AG20443 (cell line): ENCODE results near the gene SORCS2.
"Not testable (repeated sequence)": the region's sequence is repeated elsewhere in the genome, so short reads cannot be mapped to it uniquely, and the experiment has no call there.

Source experiments
- DNase-seq: peaks from one replicate; pipeline ENCODE4 v3.0.0; 2012; ENCODE audit warnings: low spot score, mixed read lengths

SORCS2 gene

DNA sequence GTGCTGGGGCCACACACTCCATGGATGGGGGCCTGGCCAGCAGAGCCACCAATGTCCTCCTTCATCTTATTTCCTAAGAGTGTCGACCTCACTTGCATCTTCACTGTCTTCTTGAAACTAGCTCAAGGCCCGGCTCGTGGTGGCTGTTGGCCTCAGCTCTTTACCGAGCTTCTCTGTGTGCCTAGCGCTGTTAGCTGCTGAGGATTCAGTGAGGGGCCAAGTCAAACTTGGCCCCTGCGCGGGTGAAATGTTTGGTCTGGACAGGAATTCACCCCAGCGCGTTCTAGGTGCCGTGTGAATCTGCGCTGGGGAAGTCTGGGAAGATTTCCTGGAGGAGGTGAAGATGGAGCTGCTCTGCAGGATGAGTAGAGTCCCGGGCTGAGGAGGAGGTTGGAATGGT is 8.5 kb downstream of the SORCS2 start:
- no peak for DNase-seq

DNA sequence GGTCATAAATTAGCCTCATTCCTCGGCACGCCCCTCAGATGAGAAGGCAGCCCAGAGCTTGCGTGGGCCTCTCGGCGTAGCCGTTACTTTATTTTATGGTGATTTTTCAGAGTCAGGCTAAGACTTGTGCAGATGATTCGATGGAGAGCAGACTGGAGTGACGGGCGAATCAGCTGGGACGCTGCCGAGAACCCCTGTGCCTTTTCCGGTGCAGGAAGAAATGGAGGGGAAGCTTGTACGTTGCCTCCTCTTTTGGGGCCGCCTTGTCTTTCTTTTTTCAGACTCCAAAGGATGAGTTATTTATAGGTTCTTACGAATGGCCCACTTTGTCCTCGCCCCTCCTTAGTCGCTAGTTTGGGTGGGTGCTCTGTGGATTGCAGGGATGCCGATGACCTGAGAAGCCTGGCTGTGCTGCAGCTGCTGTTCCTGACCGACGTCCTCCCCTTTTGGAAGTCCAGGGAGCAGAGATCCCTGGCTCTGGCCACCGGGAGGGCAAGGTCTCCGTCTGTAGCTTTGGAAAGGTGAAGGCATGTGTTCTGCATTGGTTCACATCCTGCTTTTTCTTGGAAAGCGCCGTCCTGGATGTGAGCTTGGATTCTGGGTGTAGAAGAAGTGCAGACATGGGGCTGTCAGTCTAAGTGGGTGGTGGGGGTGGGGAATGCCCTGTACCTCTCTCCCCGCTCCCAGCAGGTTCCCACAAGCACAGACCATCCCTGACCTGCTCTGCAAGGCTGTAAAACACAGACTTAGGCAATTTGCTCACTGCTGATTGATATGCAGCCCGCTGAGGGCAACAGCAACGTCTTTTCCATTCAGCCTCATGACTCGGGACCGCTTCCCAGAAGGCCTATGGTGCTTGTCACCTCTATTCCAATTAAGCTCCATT is 9.3 kb downstream of the SORCS2 start:
- no peak for DNase-seq

DNA sequence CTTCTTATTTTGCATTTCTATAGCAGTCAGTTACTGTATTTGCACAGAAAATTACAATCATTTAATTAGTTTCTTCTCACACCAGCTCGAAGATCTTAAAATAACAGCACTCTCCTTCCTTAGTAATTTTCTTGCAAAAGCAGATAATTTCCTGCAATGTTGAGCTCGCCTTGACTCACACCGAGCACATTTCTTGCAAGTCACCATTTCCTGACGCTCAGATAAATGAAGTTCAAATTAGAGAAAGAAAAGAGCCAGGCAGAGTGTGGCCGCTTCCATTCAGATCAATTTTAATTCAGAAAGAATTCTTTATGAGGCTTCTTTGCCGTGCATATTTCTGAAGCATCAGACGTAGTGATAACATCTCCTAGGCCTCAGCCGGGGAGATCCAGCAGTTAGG is 10.1 kb downstream of the SORCS2 start:
- no peak for DNase-seq

DNA sequence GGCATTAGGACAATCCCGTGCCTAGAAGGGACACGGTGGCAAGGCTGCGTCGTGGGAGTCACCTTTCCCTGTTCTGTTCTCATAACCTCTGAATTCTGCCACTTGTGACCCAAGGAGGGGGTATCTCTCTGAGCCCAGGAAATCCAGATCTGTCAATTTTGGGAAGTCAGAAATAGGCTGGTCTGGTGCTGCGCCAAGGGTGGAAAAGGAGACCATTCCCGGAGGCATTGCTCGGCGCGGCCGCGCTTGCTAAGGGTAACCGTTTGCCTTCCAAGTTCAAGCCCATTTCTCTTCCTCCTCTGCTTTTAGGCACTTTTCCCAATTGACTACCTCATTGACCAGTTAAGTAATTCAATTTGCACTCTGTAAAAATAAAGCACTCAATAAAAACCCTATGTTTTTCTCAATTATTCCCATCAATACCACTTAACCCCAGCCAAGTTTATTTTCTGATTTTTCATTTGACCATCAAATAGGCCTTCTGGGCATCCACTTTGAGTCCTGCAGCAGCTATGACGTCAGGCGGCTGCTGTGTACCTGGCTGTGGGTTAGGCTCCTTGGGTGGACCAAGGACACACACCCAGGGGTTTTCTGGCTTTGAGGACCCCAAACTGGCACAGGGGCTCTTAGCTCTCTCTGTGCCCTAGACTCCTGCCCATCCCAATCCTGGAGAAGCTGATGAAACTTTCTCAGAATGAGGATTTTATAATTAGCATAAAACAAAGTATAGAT is 12.5 kb downstream of the SORCS2 start:
- no peak for DNase-seq

DNA sequence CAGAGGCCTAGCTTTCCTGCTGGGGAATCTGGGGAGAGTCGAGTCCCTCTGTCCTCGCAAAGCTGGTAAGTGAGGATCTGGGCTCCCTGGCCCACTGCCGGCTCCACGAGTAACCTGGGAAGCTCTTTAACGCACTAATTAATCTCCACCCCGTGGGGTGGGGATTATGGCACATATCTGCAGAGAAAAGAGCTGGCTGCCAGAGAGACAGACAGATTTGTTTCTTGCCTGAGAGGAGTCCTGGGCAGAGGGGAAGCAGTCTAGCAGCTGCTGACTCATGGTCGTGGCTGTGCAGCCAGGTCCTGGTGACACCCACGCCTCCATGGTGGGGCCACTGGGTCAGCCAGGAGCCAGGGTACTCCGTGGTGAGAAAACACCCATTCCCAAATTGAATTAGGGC is 14.0 kb downstream of the SORCS2 start:
- peak; percentile 73 for DNase-seq

DNA sequence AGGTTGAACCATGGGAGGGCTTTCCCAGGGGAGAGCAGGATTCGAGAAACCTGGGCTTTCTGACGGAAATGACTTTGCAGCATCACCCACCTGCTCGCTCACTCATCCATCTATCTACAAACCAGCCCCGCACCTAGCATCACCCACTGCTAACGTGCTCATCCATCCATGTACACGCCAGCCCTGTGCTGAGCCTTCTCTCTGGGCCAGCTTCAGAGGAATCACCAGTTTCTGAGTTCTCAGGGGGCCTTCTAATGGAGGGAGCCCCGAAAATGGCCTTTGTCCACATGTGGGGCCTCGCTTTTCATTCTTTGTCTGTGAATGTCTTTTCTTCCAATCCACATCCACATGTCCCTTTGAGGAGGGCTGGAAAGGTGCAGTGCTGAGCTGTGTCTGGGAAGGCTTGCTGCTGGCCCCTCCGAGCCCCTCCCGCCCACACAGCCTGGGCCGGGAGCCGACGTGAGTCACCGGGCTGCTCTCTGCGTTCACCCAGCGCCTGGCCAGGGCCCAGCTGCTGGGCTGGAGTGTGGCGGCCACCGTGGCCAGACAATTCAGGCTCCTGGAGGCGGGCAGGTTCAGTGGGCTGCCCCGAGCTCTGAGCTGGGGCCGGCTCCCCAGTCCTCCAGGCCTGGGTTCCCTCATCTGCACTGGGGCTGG is 14.7 kb downstream of the SORCS2 start:
- peak; percentile 96 for DNase-seq

DNA sequence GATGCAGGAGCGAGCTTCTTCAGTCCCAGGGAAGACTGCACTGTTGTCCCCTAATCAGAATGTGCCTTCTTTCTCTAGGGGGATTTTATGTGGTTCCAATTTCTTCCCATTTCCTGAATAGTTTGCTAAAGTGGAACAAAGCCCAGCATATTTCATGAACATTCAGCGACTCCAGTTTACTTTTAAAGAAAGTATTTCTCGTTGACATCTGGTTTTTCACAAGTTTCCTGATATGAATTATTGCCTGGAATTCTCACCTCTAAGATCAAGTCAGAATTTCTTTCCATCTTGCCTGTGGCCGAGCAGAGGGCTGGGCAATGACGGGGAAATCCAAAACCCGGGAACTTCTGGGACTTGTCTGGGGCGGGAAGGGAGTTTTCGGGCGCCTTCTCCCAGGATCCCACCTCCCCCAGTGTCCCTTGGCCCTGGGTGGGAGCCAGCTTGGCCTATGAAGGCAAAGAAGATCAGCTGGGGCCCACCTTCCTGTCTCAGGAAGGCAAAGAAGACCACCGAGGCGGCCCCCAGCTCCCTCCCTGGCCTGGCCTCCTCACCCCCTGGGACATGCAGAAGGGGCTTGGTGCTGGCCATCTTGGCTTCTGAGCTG is 15.4 kb downstream of the SORCS2 start:
- peak; percentile 42 for DNase-seq

DNA sequence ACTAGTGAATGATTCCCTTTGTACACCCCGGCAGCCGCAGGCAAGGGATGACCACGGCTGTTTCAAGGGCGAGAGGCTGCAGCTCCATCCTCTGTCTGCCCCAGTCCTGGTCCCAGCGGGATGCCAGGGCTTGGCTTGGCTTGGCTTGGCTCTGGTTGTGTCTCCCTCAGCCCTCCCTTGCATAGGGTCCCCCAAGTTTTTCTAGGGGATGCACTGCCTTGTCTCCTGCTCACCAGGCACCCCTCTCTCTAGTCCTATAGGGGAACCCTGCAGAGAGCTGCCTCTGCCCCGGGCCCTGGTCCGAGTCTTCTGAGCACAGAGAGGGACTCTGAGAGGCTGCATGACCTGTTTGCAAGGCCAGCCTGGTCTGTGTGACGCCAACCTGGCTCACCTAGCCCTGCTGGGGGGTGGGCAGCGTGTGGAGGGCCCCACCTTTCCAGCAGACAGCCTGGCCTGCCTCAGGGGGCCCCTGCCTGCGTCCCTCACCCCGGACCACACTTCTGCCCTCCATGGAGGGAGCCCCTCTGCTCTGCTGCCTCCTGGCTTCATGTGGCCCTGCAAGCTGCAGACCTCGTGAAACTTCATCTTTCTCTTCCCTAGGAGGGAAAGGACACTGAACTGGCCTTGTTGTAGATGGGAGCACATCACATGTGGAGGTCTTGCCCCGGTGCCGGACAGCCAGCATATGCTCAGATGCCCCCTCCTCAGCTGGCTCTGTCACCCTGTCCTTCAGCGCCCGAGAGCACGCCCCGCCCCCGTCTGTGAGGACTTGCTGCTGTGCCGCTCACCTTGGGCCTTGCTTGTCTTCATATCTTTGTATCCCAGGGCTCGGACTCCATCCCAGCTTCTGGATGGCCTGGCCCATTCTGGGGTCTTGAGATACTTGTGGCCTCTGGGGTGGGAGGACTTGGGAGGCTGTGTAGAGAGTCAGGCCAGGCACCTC is 16.4 kb downstream of the SORCS2 start:
- no peak for DNase-seq

DNA sequence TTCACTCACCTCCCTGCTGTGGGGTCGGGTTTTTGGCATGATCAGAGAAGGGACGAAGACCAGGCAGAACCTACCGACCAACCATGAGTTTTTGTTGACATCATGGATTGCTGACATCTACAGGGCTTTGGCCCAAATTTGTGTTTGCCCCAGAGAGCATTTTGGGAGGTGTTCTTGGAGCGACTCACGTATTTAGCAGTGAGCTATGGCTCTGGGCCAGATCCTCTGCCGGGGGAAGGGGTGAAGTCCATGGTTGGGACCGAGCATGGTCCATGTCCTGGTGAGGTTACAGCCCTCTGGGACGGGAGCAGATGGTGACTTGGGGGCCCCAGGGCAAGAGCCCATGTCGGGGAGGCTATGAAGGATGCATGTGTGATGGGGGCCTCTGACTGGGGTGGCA is 17.4 kb downstream of the SORCS2 start:
- DNase-seq = no peak

DNA sequence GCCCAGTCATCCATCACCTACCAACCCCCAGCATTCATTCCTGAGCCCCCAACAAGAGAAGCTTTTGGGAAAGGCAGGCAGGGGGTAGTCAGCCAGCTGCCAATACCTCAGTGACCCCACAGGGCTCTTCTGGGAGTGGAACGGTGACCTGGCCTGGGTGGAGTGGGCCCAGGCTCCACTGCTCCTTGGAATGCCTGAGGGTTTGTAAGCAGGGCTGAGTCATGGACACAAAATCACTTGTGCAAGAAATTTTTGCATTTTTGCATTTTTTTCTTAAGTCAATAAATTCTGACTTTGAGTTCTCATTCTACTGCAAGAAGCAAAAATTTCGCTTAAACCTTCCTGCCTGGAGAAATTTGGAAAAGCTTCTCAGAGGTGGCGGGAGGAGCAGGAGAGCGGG is 18.5 kb downstream of the SORCS2 start:
- peak; percentile 89 for DNase-seq

DNA sequence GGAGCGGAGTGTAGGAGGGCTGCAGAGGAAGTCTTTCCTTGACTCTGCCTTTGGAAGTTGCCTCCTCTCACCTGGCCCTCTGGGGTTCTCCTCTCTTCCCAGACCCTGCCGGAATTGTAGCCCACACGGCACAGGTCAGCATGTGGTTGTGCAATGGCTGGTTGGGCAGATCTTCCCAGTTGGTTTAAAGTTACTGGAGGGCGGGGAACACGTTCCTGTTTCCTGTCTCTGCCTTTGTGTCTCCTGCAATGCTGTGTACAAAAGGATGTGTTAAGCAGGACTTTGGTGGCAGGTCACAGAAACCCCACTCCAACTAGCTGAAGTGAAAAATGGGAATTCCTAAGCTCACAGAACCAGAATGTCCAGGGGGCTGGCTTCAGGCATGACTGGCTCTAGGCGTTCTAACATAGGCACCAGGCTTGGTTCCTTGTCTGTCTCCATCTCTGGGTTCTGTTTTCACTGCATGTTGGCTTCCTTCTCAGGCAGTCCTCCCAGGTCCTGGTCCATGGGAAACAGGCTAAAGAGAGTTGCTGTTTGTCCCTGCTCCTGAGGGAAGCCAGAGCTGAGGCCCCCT is 19.9 kb downstream of the SORCS2 start:
- DNase-seq = no peak

DNA sequence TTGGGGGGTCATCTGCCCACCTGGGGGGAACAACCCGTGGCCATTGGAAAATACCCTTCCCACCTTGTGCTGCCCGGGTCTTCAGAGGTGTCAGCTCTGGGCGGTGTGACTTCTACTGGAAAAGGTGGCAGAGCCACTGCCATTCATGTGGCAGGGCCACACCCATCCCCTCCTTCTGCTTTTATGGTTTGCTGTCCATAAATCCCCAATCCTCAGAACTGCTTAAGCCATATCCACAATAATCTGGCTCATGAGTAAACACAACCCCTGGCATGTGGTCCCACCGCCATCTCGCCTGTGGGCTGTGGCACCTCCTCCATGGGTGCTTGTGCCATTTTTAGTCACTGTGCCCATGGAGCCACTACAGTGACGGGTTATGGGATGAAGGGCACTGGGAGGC is 20.6 kb downstream of the SORCS2 start:
- no peak for DNase-seq

DNA sequence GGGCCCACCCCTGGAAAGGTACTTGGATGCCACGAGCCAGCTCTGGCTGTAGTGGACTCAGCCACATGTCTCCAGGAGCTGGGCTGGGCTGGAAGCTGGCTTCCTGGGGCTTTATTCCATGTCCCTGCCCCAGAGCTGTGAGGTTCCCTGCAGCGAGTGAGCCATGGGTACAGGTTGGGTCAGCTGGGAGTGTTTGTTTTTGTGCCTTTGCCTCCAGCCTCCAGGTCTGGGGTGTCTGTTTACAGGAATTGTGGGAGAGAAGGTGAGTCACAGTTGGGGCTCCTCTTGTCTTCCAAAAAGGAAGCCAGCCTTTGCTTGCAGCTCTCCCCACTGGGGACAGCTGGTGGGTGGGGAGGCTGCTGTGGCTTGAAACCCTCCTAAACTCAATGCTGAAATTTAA is 21.5 kb downstream of the SORCS2 start:
- no peak for DNase-seq

DNA sequence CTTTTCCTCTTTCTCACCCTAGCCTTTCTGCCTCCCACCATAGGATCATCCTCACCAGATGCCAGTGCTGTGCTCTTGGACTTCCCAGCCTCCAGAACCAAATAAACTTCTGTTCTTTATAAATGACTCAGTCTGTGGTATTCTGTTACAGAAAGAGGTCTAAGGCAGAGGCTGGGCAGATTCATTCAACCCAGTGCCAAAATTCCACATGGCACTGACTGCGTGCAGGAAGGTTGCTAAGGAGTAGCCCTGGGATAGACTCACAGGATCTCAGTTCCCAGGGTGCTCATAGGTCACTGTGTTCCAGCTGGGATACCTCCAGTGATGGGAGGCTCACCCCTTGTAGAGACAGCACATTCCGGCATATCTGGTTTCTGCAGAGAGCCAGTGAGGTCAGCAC is 22.0 kb downstream of the SORCS2 start:
- no peak for DNase-seq

DNA sequence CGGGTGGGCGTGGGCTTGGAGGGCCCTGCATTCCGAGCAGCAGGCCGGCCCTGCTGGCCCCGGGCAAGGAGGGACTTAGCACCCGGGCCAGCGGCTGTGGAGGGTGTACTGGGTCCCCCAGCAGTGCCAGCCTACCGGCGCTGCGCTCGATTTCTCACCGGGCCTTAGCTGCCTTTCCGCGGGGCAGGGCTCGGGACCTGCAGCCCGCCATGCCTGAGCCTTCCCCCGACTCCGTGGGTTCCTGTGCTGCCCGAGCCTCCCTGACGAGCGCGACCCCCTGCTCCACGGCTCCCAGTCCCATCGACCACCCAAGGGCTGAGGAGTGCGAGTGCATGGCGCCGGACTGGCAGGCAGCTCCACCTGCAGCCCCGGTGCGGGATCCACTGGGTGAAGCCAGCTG is 22.8 kb downstream of the SORCS2 start:
- DNase-seq = not testable (repeated sequence)

DNA sequence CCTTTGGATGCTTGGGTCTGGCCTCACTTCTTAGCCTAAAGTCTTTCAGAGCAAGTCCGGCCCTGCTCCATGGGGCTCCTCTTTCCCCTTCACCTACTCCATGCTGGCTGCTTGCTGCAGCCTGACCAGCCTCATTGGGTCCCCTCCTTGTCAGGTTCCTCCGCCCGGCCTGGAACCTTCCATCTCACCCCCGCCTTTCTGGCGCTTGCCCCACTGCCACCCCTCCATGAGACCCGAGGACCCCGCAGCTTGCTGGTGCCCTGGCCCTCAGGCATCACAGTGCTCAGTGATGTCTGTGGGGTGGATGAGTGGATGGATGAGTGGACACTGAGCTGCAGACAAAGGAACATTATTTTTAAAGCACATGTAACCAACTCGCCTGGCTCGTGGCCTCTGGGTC is 24.7 kb downstream of the SORCS2 start:
- DNase-seq = no peak

DNA sequence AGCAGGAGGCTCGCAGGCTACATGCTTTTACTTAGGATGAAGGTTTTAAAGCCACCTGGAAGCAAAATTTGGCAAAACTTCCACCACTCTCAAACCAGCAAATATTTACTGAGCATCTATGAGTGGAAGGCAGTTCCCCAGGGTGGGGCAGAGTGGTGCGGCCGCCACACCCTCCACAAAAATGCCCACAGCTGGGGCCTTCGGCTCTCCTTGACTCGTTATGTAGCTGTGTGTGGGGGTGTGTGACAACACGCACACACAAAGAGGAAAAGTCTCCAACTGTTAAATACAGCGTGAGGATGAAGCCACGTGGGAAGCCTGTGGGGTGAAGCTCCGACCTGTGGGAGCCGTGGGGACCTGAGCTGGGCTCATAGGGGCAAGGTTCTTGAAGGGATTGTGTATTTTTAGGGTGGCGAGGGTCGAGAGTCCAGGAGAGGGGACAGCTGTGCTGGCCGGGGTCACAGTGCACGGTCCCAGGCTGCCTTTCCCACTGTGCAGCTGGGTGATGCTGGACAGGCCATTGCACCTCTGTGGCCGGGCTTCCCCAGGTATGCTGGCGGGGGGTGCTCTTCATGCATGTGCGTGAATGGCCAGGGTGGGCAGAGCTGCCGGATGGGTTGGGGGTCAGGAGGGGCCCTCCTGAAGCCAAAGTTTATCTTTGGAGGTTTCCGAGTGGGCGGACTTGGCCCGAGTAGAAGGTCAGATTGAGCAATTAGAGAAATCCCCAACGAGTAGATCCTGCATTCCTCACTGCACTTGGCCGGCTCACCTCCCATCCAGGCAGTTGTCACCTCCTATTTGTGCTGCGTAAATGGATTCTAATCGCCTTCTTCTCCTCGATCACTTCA is 25.4 kb downstream of the SORCS2 start:
- peak; percentile 61 for DNase-seq

DNA sequence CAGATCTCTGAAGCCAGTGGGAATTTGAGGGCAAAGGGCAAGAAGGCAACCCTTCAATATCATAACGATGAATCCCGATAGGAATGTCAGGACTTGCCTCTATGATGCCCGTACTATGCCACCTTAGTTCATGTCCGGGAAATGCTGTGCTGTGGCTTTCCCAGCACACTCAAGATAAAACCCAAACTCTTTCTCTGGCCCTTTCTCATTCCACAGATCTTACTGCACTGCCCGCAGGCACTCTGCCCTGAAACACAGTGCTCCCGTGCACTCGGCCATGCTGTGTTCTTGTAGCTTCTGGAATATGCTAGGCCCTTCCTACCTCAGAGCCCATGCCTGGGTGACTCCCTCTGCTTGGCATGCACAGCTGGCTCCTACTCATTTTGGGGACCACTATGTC is 26.3 kb downstream of the SORCS2 start:
- DNase-seq = no peak

DNA sequence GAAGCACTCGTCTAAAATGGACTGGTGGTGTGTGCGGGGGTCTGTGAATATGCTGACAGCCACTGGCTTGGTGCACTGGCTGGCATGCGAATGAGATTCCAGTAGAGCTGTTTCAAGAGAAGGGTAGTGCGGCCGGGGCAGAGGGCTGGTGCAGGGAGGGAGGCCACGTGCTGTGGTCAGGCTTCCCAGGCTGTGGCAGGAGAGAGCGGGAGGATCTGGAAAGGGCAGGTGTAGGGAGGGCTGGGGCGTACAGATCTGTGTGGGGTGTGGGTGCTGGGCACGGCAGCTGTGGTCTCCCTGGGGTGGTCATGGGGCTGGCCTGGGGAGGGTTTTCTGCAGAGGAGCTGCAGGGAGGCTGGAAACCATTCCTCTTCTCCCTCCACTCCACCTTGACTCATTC is 30.2 kb downstream of the SORCS2 start:
- no peak for DNase-seq

DNA sequence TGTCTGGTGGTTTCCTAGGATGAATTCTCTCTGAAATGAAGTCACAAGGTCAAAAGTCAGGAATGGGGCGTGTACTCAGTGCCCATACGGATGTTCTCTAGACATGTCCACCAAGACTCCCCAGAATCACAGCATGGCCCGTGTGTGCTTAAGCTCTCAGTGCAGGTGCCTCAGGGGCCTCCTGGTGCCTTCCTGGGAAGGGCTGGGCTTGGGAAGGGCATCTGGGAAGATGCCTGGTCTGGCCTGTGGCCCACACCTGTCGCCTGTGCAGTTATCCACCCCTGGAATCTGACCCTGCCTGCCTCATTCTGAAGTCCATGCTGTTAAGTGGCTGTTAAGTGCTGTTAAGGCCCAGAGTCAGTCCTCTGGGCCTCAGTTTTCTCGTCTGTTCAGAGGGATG is 31.2 kb downstream of the SORCS2 start:
- no peak for DNase-seq
